Upper lobe of left lung (tissue), 4 donors: ENCODE results near the gene PRKG1.

ENCODE experiments used
- CTCF ChIP-seq, 6 experiments: fragments of 450-650 bp in 4 of 6; fragments of 200-600 bp in 2 of 6; sonication (generic) in 2 of 6; IDR thresholded peaks; one replicate each; pipeline ENCODE4 v1.5.1; 2016 to 2019; ENCODE audit warnings: antibody characterized with exemption in 6 of 6
- EP300 ChIP-seq, 4 donors: sonication (generic); formaldehyde crosslinking; IDR thresholded peaks; one replicate each; pipeline ENCODE4 v1.5.1; 2017; ENCODE audit warnings: antibody characterized with exemption in 4 of 4, control low read depth in 2 of 4
- POLR2A ChIP-seq, 4 donors: fragments of 450-650 bp; IDR thresholded peaks; one replicate each; pipeline ENCODE4 v1.5.1; 2016 to 2017; ENCODE audit warnings: antibody characterized with exemption in 4 of 4, mild to moderate bottlenecking in 2 of 4
- POLR2AphosphoS5 ChIP-seq, 2 donors: sonication (generic); formaldehyde crosslinking; IDR thresholded peaks; one replicate each; pipeline ENCODE4 v1.5.1; 2017; ENCODE audit warnings: antibody characterized with exemption in 2 of 2

- no peak for TF ChIP-seq CTCF (IDR thresholded peaks at IDR 0.05)
- TF ChIP-seq POLR2A (IDR thresholded peaks at IDR 0.05): no peak
- no peak for TF ChIP-seq EP300 (IDR thresholded peaks at IDR 0.05)
- TF ChIP-seq POLR2AphosphoS5 (IDR thresholded peaks at IDR 0.05): no peak
Observed at GRCh38 chr10:52066383-52066782, 992.1 kb downstream of the PRKG1 start.
